ENCODE data around the gene PEX5. TPM values are rescaled to one million over a fixed set of nuclear protein-coding genes. Genes with fewer than 3 reads are reported as not detected.
A peak's percentile ranks its signal among the peaks of the same experiment; 100 is the strongest.

PEX5 gene
- polyA plus RNA-seq, 1 experiment, result 21.4 TPM

GRCh38 chr12:7158781-7159609, 30.5 kb upstream of the PEX5 start:
- no peak overlapping the region for H3K4me3 ChIP-seq (ENCODE audit: low read depth, low read length)
- CTCF ChIA-PET, result interaction anchor here (0.6 kb wide), 1 partner anchor 22 kb away, joined by 4 read pairs; no protein-coding TSS in a partner anchor
- H3K27me3 ChIP-seq (ENCODE audit: control insufficient read depth, insufficient read depth, low read length), result peaks cover 2% of the 10 kb centered on the region
- no peak for TF ChIP-seq CTCF (IDR thresholded peaks at IDR 0.05; ENCODE audit: insufficient read depth, low read depth, low read length)
- peaks cover 10% of the 10 kb centered on the region; the same call in 1 of the 2 replicates for H3K36me3 ChIP-seq (ENCODE audit: control insufficient read depth, insufficient read depth, low read length)
- DNase-seq (ENCODE audit: low read depth), result no peak
- POLR2A ChIA-PET, result no interaction called here

- H3K27me3 ChIP-seq (ENCODE audit: control insufficient read depth, insufficient read depth, low read length), result peaks cover 2% of the 10 kb centered on the region
- no peak overlapping the region for H3K4me3 ChIP-seq (ENCODE audit: low read depth, low read length)
- DNase-seq (ENCODE audit: low read depth), result no peak
- POLR2A ChIA-PET, result no interaction called here
- peaks cover 10% of the 10 kb centered on the region; the same call in 1 of the 2 replicates for H3K36me3 ChIP-seq (ENCODE audit: control insufficient read depth, insufficient read depth, low read length)
- no peak for TF ChIP-seq CTCF (IDR thresholded peaks at IDR 0.05; ENCODE audit: insufficient read depth, low read depth, low read length)
- CTCF ChIA-PET, result interaction anchor here (0.5 to 5.1 kb wide), 3 partner anchors 14 to 135 kb away, joined by 3 to 46 read pairs (median 5); no protein-coding TSS in a partner anchor
These were observed 29.3 kb upstream of the PEX5 start for GRCh38 chr12:7160183-7160582.

- no peak for DNase-seq (ENCODE audit: low read depth)
- CTCF ChIA-PET, result interaction anchor here (0.6 to 5.1 kb wide), 6 partner anchors 9 to 48 kb away, joined by 3 to 46 read pairs (median 5); no protein-coding TSS in a partner anchor
- H3K4me3 ChIP-seq (ENCODE audit: low read depth, low read length), result no peak overlapping the region
- peaks cover 2% of the 10 kb centered on the region for H3K27me3 ChIP-seq (ENCODE audit: control insufficient read depth, insufficient read depth, low read length)
- no peak for TF ChIP-seq CTCF (IDR thresholded peaks at IDR 0.05; ENCODE audit: insufficient read depth, low read depth, low read length)
- peaks cover 9% of the 10 kb centered on the region; the same call in 1 of the 2 replicates for H3K36me3 ChIP-seq (ENCODE audit: control insufficient read depth, insufficient read depth, low read length)
- POLR2A ChIA-PET, result no interaction called here
These were observed 28.2 kb upstream of the PEX5 start for GRCh38 chr12:7161327-7161726.

- Histone ChIP-seq H3K4me3 (ENCODE audit: low read depth, low read length) (no peak overlapping the region), H3K27me3 (ENCODE audit: control insufficient read depth, insufficient read depth, low read length) (peaks cover 2% of the 10 kb centered on the region), H3K36me3 (ENCODE audit: control insufficient read depth, insufficient read depth, low read length) (peaks cover 6% of the 10 kb centered on the region; the same call in 1 of the 2 replicates)
- ChIA-PET CTCF (interaction anchor here (1.0 to 5.1 kb wide), 11 partner anchors 8 to 101 kb away, joined by 3 to 46 read pairs (median 7); partner anchors contain the start of gene C1S), POLR2A (no interaction called here)
- no peak for DNase-seq (ENCODE audit: low read depth)
- no peak for TF ChIP-seq CTCF (IDR thresholded peaks at IDR 0.05; ENCODE audit: insufficient read depth, low read depth, low read length)
These were observed 27.7 kb upstream of the PEX5 start for GRCh38 chr12:7161811-7162210.

- H3K27me3 ChIP-seq (ENCODE audit: control insufficient read depth, insufficient read depth, low read length), result peaks cover 2% of the 10 kb centered on the region
- H3K4me3 ChIP-seq (ENCODE audit: low read depth, low read length), result no peak overlapping the region
- peaks cover 1% of the 10 kb centered on the region; the same call in 1 of the 2 replicates for H3K36me3 ChIP-seq (ENCODE audit: control insufficient read depth, insufficient read depth, low read length)
- ChIA-PET CTCF (interaction anchor here (0.6 to 5.1 kb wide), 13 partner anchors 8 to 102 kb away, joined by 3 to 46 read pairs (median 5); partner anchors contain the start of gene C1S), POLR2A (no interaction called here)
- no peak for DNase-seq (ENCODE audit: low read depth)
- peak; percentile 76 for TF ChIP-seq CTCF (IDR thresholded peaks at IDR 0.05; ENCODE audit: insufficient read depth, low read depth, low read length)
These were observed 26.8 kb upstream of the PEX5 start for GRCh38 chr12:7162691-7163114.

All from BJ (cell line).